Measurements from ENCODE around the gene ZNRD2. TPM values are rescaled to one million over a fixed set of nuclear protein-coding genes. Genes with fewer than 3 reads are reported as not detected.

The ZNRD2 gene
- total RNA-seq, 1 experiment from 2014 or later = 126 TPM

DNA sequence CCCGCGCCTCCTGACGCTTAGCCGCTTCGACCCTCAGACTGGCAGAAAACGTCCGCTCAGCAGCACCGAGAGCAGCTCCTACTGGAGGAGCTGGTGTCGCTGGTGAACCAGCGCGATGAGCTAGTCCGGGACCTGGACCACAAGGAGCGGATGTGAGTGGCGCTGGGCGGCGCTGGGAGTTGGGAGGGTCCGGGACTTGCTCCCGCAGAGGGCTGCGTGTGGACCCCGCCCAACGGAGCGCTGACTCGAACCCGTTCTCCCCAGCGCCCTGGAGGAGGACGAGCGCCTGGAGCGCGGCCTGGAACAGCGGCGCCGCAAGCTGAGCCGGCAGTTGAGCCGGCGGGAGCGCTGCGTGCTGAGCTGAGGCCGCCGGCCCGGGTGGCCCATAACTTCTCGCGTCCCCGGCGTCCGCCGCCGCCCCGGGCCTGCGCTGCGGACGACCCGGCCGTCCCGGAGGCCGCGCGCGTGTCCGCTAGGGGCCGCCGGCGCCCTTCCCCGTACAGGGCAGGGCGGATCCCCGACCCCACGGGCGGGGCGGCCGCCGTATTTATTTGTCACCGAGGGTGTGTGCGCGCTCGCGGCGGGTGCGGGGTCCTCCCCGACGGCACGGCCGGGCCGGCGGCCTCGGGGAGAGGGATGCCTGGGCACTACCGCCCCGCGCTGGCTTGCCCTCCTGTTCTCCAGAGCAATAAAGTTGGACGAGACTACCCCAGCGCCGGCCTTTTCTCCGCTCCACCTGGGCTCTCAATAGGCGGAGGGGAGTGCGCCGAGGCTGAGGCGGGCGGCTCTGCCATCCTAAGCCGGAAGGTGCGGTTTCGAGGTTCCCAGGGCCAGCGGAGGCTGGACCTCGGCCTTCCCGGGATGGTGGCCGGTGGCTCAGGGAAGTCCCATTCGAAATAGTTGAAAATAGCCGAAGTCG is 21.9 kb downstream of the ZNRD2 start:
- H3K4me3 ChIP-seq (ENCODE audit: low read length) = no peak overlapping the region
- H2AFZ ChIP-seq (ENCODE audit: low read length) = no peak overlapping the region

DNA sequence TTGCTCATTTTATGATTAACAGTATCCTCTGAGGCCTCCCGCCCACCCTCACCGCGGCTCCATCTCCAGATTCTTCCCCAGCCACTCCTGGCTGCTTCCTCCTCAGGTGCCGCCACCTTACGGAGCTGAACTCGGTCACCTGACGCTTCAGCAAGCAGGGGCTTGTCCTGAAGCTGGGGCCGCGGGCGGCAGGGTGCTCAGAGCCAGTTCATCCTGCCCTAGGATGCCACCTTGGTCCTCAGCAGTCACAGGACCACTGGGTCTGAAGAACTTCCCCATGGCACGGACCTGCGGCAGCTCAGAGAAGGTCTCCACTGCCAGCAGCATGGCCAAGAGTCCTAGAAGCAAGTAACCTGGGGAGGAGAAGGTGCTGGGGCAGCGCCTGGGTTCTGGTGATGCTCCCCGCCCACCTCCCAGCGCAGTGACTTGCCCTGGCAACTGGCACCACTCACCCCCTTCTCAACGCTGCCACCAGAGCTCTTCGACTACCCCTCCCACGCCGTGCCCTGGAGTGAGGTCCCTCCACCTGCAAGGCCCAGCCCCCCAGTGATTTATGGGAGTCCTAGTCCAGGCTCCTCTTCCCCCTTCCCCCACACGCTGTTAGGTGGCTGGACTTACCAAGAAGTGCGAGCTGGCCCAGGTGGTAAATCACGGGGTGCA is 22.7 kb downstream of the ZNRD2 start:
- intact Hi-C loops (cut with micrococcal nuclease) = no loop called here
- Histone ChIP-seq H3K27me3 (ENCODE audit: low read length) (no peaks in the 10 kb centered on the region), H3K4me3 (ENCODE audit: low read length) (no peak overlapping the region), H4K20me1 (ENCODE audit: low read length) (no peaks in the 10 kb centered on the region), H3K9me2 (replicated peaks; ENCODE audit: low read length) (no peaks in the 10 kb centered on the region), H3F3A (ENCODE audit: low read length, unreplicated experiment) (no peaks in the 10 kb centered on the region), H3K36me3 (ENCODE audit: low read depth, low read length) (peaks cover 2% of the 10 kb centered on the region; the same call in 1 of the 2 replicates), H3K79me2 (ENCODE audit: low read length) (no peaks in the 10 kb centered on the region), H3K27ac (ENCODE audit: low read length) (no peak overlapping the region), H3K9me3 (ENCODE audit: low read length) (no peaks in the 10 kb centered on the region), H2AFZ (ENCODE audit: low read length) (no peak overlapping the region), H3K9ac (ENCODE audit: low read length) (no peak overlapping the region), H3K4me2 (ENCODE audit: low read length) (no peak overlapping the region), H3K4me1 (ENCODE audit: insufficient read depth, low read length) (no peaks in the 10 kb centered on the region)
- no peak for DNase-seq
- CTCF ChIA-PET = interaction anchor here (1.0 kb wide), 2 partner anchors 16 to 51 kb away, joined by 3 to 4 read pairs; no protein-coding TSS in a partner anchor
- no TSS peak for BruUV-seq (replicated peaks)
- POLR2A ChIA-PET (ENCODE audit: unreplicated experiment) = interaction anchor here (1.0 kb wide), 1 partner anchor 22 kb away, joined by 5 read pairs; the partner anchor contains the start of gene PCNX3
- ATAC-seq = no peak
- no peak for TF ChIP-seq EZH2phosphoT487 (IDR thresholded peaks at IDR 0.05; ENCODE audit: borderline replicate concordance, low read length)
- TF ChIP-seq, protein P1, sequence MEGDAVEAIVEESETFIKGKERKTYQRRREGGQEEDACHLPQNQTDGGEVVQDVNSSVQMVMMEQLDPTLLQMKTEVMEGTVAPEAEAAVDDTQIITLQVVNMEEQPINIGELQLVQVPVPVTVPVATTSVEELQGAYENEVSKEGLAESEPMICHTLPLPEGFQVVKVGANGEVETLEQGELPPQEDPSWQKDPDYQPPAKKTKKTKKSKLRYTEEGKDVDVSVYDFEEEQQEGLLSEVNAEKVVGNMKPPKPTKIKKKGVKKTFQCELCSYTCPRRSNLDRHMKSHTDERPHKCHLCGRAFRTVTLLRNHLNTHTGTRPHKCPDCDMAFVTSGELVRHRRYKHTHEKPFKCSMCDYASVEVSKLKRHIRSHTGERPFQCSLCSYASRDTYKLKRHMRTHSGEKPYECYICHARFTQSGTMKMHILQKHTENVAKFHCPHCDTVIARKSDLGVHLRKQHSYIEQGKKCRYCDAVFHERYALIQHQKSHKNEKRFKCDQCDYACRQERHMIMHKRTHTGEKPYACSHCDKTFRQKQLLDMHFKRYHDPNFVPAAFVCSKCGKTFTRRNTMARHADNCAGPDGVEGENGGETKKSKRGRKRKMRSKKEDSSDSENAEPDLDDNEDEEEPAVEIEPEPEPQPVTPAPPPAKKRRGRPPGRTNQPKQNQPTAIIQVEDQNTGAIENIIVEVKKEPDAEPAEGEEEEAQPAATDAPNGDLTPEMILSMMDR (conservative IDR thresholded peaks at IDR 0.05; ENCODE audit: low read depth, low read length) = no peak
- no peak for TF ChIP-seq EZH2 (IDR thresholded peaks at IDR 0.05; ENCODE audit: low read length, unreplicated experiment)

More for the DNA sequence above, 21.9 kb downstream of the ZNRD2 start:
- no peaks in the 10 kb centered on the region for H3K27me3 ChIP-seq (ENCODE audit: low read length)
- H3F3A ChIP-seq (ENCODE audit: low read length, unreplicated experiment) = no peaks in the 10 kb centered on the region
- H3K9ac ChIP-seq (ENCODE audit: low read length) = no peak overlapping the region
- ATAC-seq = no peak
- no peaks in the 10 kb centered on the region for H3K79me2 ChIP-seq (ENCODE audit: low read length)
- no TSS peak for BruUV-seq (replicated peaks)
- no peaks in the 10 kb centered on the region for H3K4me1 ChIP-seq (ENCODE audit: insufficient read depth, low read length)
- CTCF ChIA-PET = no interaction called here
- TF ChIP-seq, protein P1 (conservative IDR thresholded peaks at IDR 0.05; ENCODE audit: low read depth, low read length) = no peak
- TF ChIP-seq EZH2 (IDR thresholded peaks at IDR 0.05; ENCODE audit: low read length, unreplicated experiment) (no peak), EZH2phosphoT487 (IDR thresholded peaks at IDR 0.05; ENCODE audit: borderline replicate concordance, low read length) (no peak)
- intact Hi-C loops (cut with micrococcal nuclease) = no loop called here
- H4K20me1 ChIP-seq (ENCODE audit: low read length) = no peaks in the 10 kb centered on the region
- H3K4me2 ChIP-seq (ENCODE audit: low read length) = no peak overlapping the region
- H3K9me2 ChIP-seq (replicated peaks; ENCODE audit: low read length) = no peaks in the 10 kb centered on the region
- no peak for DNase-seq
- H3K9me3 ChIP-seq (ENCODE audit: low read length) = no peaks in the 10 kb centered on the region
- POLR2A ChIA-PET (ENCODE audit: unreplicated experiment) = no interaction called here
- H3K36me3 ChIP-seq (ENCODE audit: low read depth, low read length) = no peaks in the 10 kb centered on the region; the same call in 1 of the 2 replicates
- no peak overlapping the region for H3K27ac ChIP-seq (ENCODE audit: low read length)
